HEK293 (cell line): ENCODE results near the gene TRAF1.

Experiments used
- CTCF ChIA-PET: fragments of 350-600 bp; formaldehyde crosslinking; extraction: SDS; loops from one replicate; lab custom pipeline; 2021; ENCODE audit warnings: antibody characterized with exemption; lab: Yijun Ruan, JAX
- POLR2A ChIA-PET: fragments of 300-600 bp; formaldehyde crosslinking; extraction: SDS; loops from one replicate; lab custom pipeline; 2020; ENCODE audit warnings: antibody characterized with exemption, inconsistent platforms; lab: Yijun Ruan, JAX
- H3K27ac ChIP-seq: fragments of 200-500 bp; sonication (Bioruptor generic); 2 replicates; pipeline ENCODE4 v1.5.1; 2014; ENCODE audit warnings: low read depth, low read length, control low read depth, inconsistent platforms; ENCODE audit errors: extremely low read depth
- H3K36me3 ChIP-seq, 2 experiments: fragments of 200-500 bp in 1 of 2; sonication (Bioruptor generic) in 1 of 2; 1 replicate in 1 of 2; 2 replicates in 1 of 2; pipeline ENCODE4 v1.5.1; 2014 to 2017; ENCODE audit warnings: inconsistent platforms in 2 of 2, low read length in 2 of 2; ENCODE audit not compliant: control insufficient read depth in 2 of 2, insufficient read depth in 1 of 2
- H3K4me1 ChIP-seq: fragments of 200-500 bp; sonication (Bioruptor generic); 2 replicates; pipeline ENCODE4 v1.5.1; 2014; ENCODE audit warnings: mild to moderate bottlenecking, low read length, inconsistent platforms; ENCODE audit not compliant: control insufficient read depth, insufficient read depth
- H3K4me3 ChIP-seq: 2 replicates; pipeline ENCODE4 v1.5.1; 2011; ENCODE audit warnings: low read depth, mild to moderate bottlenecking, control low read depth, low read length, moderate library complexity
- H3K9me3 ChIP-seq: fragments of 200-500 bp; sonication (Bioruptor generic); 2 replicates; pipeline ENCODE4 v1.5.1; 2014; ENCODE audit warnings: low read depth, low read length, inconsistent platforms; ENCODE audit not compliant: control insufficient read depth, insufficient read depth
- EGR2 ChIP-seq: fragments of 450-650 bp; formaldehyde crosslinking; IDR thresholded peaks from 2 replicates; pipeline ENCODE4 v1.5.1; 2016; ENCODE audit warnings: low read depth, missing biosample characterization, missing genetic modification characterization
- KLF16 ChIP-seq: fragments of 450-650 bp; formaldehyde crosslinking; IDR thresholded peaks from 2 replicates; pipeline ENCODE4 v1.5.1; 2017; ENCODE audit warnings: missing biosample characterization, missing genetic modification characterization
- PATZ1 ChIP-seq: fragments of 450-650 bp; formaldehyde crosslinking; IDR thresholded peaks from 2 replicates; pipeline ENCODE4 v1.5.1; 2016; ENCODE audit warnings: missing biosample characterization, missing genetic modification characterization
- RBAK ChIP-seq: fragments of 450-650 bp; formaldehyde crosslinking; IDR thresholded peaks from 2 replicates; pipeline ENCODE4 v1.5.1; 2016; ENCODE audit warnings: missing biosample characterization, missing genetic modification characterization
- REPIN1 ChIP-seq: fragments of 450-650 bp; formaldehyde crosslinking; IDR thresholded peaks from 2 replicates; pipeline ENCODE4 v1.5.1; 2017; ENCODE audit warnings: missing biosample characterization, missing genetic modification characterization, low read depth
- SALL2 ChIP-seq: fragments of 450-650 bp; formaldehyde crosslinking; IDR thresholded peaks from 2 replicates; pipeline ENCODE4 v1.5.0; 2017; ENCODE audit warnings: missing biosample characterization, mild to moderate bottlenecking, missing genetic modification characterization, borderline replicate concordance
- ZBTB8A ChIP-seq: fragments of 450-650 bp; formaldehyde crosslinking; IDR thresholded peaks from 2 replicates; pipeline ENCODE4 v1.5.1; 2016; ENCODE audit warnings: missing biosample characterization, missing genetic modification characterization
- ZNF112 ChIP-seq: fragments of 450-650 bp; formaldehyde crosslinking; IDR thresholded peaks from 2 replicates; pipeline ENCODE4 v1.5.0; 2017; ENCODE audit warnings: missing biosample characterization, missing genetic modification characterization
- ZNF157 ChIP-seq: fragments of 450-650 bp; formaldehyde crosslinking; IDR thresholded peaks from 2 replicates; pipeline ENCODE4 v1.5.1; 2016; ENCODE audit warnings: missing biosample characterization, missing genetic modification characterization
- ZNF16 ChIP-seq: fragments of 450-650 bp; formaldehyde crosslinking; IDR thresholded peaks from 2 replicates; pipeline ENCODE4 v1.5.1; 2016; ENCODE audit warnings: low read depth, missing biosample characterization, missing genetic modification characterization
- ZNF184 ChIP-seq: fragments of 450-650 bp; IDR thresholded peaks from 2 replicates; pipeline ENCODE4 v1.5.1; 2018; ENCODE audit warnings: missing biosample characterization, mild to moderate bottlenecking, missing genetic modification characterization
- ZNF202 ChIP-seq: fragments of 450-650 bp; formaldehyde crosslinking; IDR thresholded peaks from 2 replicates; pipeline ENCODE4 v1.5.1; 2016; ENCODE audit warnings: missing biosample characterization, missing genetic modification characterization, borderline replicate concordance
- ZNF26 ChIP-seq: fragments of 450-650 bp; formaldehyde crosslinking; IDR thresholded peaks from 2 replicates; pipeline ENCODE4 v1.5.1; 2016; ENCODE audit warnings: missing biosample characterization, missing genetic modification characterization
- ZNF274 ChIP-seq, 2 experiments: fragments of 200-500 bp in 1 of 2; fragments of 450-650 bp in 1 of 2; sonication (Bioruptor generic) in 1 of 2; formaldehyde crosslinking in 1 of 2; IDR thresholded peaks; 2 replicates each; pipeline versions ENCODE4 v1.5.1 to v1.6.1; 2014 to 2016; ENCODE audit warnings: borderline replicate concordance in 1 of 2, inconsistent platforms in 1 of 2, low read length in 1 of 2, missing biosample characterization in 1 of 2, missing genetic modification characterization in 1 of 2
- ZNF302 ChIP-seq: fragments of 450-650 bp; formaldehyde crosslinking; IDR thresholded peaks from 2 replicates; pipeline ENCODE4 v1.5.1; 2016; ENCODE audit warnings: missing biosample characterization, missing genetic modification characterization, low read depth
- ZNF48 ChIP-seq: fragments of 450-650 bp; formaldehyde crosslinking; IDR thresholded peaks from 2 replicates; pipeline ENCODE4 v1.5.1; 2016; ENCODE audit warnings: missing biosample characterization, missing genetic modification characterization
- ZNF544 ChIP-seq: fragments of 450-650 bp; formaldehyde crosslinking; IDR thresholded peaks from 2 replicates; pipeline ENCODE4 v1.5.0; 2017; ENCODE audit warnings: missing biosample characterization, missing genetic modification characterization
- ZNF596 ChIP-seq: fragments of 450-650 bp; IDR thresholded peaks from 2 replicates; pipeline ENCODE4 v1.5.0; 2018; ENCODE audit warnings: missing biosample characterization, mild to moderate bottlenecking, missing genetic modification characterization, moderate library complexity
- ZNF600 ChIP-seq: fragments of 450-650 bp; formaldehyde crosslinking; IDR thresholded peaks from 2 replicates; pipeline ENCODE4 v1.5.1; 2016; ENCODE audit warnings: missing biosample characterization, missing genetic modification characterization
- ZNF639 ChIP-seq: fragments of 450-650 bp; formaldehyde crosslinking; IDR thresholded peaks from 2 replicates; pipeline ENCODE4 v1.5.1; 2016; ENCODE audit warnings: missing biosample characterization, missing genetic modification characterization
- ZNF704 ChIP-seq: fragments of 450-650 bp; formaldehyde crosslinking; IDR thresholded peaks from 2 replicates; pipeline ENCODE4 v1.5.1; 2016; ENCODE audit warnings: missing biosample characterization, missing genetic modification characterization
- ZSCAN18 ChIP-seq: fragments of 450-650 bp; formaldehyde crosslinking; IDR thresholded peaks from 2 replicates; pipeline ENCODE4 v1.5.1; 2016; ENCODE audit warnings: missing biosample characterization, missing genetic modification characterization

TRAF1 gene

GRCh38 chr9:120891884-120892747 is 34.5 kb downstream of the TRAF1 start (continued):
- TF ChIP-seq ZNF202 (tag by site-specific recombination), result no peak
- TF ChIP-seq EGR2 (tag by site-specific recombination), result no peak
- no peak for TF ChIP-seq ZNF157 (tag by site-specific recombination)
- no peak for TF ChIP-seq ZNF16 (tag by site-specific recombination)
- TF ChIP-seq ZNF544 (tag by site-specific recombination), result no peak
- TF ChIP-seq RBAK (tag by site-specific recombination), result no peak
- TF ChIP-seq ZNF184 (tag by site-specific recombination), result no peak
- TF ChIP-seq SALL2 (tag by site-specific recombination), result no peak
- TF ChIP-seq ZNF704, result no peak
- no peak for TF ChIP-seq ZNF596 (tag by site-specific recombination)

- no peak overlapping the region for H3K4me3 ChIP-seq
- H3K27ac ChIP-seq, result no peak overlapping the region
- ChIA-PET CTCF (interaction anchor here (0.7 kb wide), 1 partner anchor 30 kb away, joined by 5 read pairs; no protein-coding TSS in a partner anchor), POLR2A (no interaction called here)
- no peaks in the 10 kb centered on the region for H3K36me3 ChIP-seq
- no peaks in the 10 kb centered on the region for H3K9me3 ChIP-seq
- TF ChIP-seq ZBTB8A (tag by site-specific recombination) (no peak), REPIN1 (no peak), ZNF600 (tag by site-specific recombination) (no peak), ZNF302 (tag by site-specific recombination) (no peak), ZNF48 (no peak), ZNF639 (tag by site-specific recombination) (no peak), ZNF112 (tag by site-specific recombination) (no peak)
- no peaks in the 10 kb centered on the region for H3K4me1 ChIP-seq
These were observed 35.2 kb downstream of the TRAF1 start for GRCh38 chr9:120891245-120891883.

- POLR2A ChIA-PET, result interaction anchor here (0.7 kb wide), 1 partner anchor 13 kb away, joined by 3 read pairs; no protein-coding TSS in a partner anchor
- no peaks in the 10 kb centered on the region for H3K4me1 ChIP-seq
- TF ChIP-seq ZSCAN18 (tag by site-specific recombination) (no peak), PATZ1 (tag by site-specific recombination) (no peak), ZNF274 (IDR thresholded peaks at IDR 0.05; ENCODE audit: low read length) (no peak), ZNF274 (tag by site-specific recombination; IDR thresholded peaks at IDR 0.05; ENCODE audit: borderline replicate concordance) (no peak), EGR2 (tag by site-specific recombination) (no peak), KLF16 (no peak), ZNF26 (no peak)
These were observed 36.0 kb downstream of the TRAF1 start for GRCh38 chr9:120890320-120891244.

More at GRCh38 chr9:120890320-120891244, 36.0 kb downstream of the TRAF1 start:
- H3K27ac ChIP-seq, result no peak overlapping the region
- CTCF ChIA-PET, result interaction anchor here (0.6 to 0.7 kb wide), 2 partner anchors 18 to 31 kb away, joined by 5 to 6 read pairs; no protein-coding TSS in a partner anchor
- no peaks in the 10 kb centered on the region for H3K9me3 ChIP-seq
- no peak overlapping the region for H3K4me3 ChIP-seq
- H3K36me3 ChIP-seq, result no peaks in the 10 kb centered on the region
